Right lobe of liver (tissue), 4 donors: ENCODE measurements around the gene TBCD.

Experiments used
- POLR2A ChIP-seq: fragments of 450-650 bp; IDR thresholded peaks from one replicate; pipeline ENCODE4 v1.6.1; 2017; ENCODE audit warnings: antibody characterized with exemption, mild to moderate bottlenecking
- TF ChIP-seq, protein P1 (sequence below), 4 donors: fragments of 200-600 bp in 3 of 4; fragments of 450-650 bp in 1 of 4; IDR thresholded peaks; one replicate each; pipeline versions ENCODE4 v1.5.1 to v1.8.0; 2016 to 2022; ENCODE audit warnings: antibody characterized with exemption in 4 of 4, mild to moderate bottlenecking in 2 of 4
- donor health status: DM: no; HTN: no; CAD: no.
- donor health status: DM: no; HTN: no; CAD: no.
- donor health status: DM: no; HTN: yes; CAD: no.

DNA sequence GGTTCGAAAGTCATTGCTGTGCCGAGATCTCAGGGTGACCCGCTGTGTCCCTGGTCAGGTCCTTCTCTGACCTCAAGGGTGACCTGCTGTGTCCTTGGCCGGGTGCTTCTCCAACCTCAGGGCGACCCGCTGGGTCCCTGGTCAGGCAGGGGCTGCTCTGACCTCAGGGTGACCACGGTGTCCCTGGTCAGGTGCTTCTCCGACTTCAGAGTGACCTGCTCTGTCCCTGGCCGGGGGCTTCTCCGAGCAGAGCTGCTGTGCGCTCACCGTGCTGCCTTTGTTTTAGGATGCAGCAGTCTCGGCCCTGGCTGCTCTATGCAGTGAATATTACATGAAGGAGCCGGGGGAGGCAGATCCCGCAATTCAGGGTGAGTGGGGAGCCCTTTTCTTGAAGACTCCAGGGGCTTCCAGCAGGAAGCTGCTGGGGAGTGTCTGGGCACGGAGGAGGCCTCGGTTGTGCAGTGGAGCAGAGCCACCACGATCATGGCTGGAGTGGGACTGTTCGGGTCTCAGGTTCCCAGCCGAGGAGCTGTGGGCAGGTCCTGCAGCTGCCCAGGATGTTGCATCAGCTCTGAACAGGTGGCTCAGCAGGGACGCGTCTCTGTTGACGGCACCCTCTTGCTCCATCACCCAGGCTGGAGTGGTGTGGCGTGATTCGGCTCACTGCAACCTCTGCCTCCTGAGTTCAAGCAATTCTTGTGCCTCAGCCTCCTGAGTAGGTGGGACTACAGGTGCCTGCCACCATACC lies 171.7 kb downstream of the TBCD start:
- TF ChIP-seq, protein P1, sequence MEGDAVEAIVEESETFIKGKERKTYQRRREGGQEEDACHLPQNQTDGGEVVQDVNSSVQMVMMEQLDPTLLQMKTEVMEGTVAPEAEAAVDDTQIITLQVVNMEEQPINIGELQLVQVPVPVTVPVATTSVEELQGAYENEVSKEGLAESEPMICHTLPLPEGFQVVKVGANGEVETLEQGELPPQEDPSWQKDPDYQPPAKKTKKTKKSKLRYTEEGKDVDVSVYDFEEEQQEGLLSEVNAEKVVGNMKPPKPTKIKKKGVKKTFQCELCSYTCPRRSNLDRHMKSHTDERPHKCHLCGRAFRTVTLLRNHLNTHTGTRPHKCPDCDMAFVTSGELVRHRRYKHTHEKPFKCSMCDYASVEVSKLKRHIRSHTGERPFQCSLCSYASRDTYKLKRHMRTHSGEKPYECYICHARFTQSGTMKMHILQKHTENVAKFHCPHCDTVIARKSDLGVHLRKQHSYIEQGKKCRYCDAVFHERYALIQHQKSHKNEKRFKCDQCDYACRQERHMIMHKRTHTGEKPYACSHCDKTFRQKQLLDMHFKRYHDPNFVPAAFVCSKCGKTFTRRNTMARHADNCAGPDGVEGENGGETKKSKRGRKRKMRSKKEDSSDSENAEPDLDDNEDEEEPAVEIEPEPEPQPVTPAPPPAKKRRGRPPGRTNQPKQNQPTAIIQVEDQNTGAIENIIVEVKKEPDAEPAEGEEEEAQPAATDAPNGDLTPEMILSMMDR (IDR thresholded peaks at IDR 0.05) = no peak
- TF ChIP-seq POLR2A = no peak
